NCI-H2227 (cell line): ENCODE measurements around the gene NPR2.

Experiments
- DNase-seq: peaks from one replicate; lab custom pipeline; 2025; ENCODE audit not compliant: unreplicated experiment; lab: John Stamatoyannopoulos, UW

NPR2 gene

DNA sequence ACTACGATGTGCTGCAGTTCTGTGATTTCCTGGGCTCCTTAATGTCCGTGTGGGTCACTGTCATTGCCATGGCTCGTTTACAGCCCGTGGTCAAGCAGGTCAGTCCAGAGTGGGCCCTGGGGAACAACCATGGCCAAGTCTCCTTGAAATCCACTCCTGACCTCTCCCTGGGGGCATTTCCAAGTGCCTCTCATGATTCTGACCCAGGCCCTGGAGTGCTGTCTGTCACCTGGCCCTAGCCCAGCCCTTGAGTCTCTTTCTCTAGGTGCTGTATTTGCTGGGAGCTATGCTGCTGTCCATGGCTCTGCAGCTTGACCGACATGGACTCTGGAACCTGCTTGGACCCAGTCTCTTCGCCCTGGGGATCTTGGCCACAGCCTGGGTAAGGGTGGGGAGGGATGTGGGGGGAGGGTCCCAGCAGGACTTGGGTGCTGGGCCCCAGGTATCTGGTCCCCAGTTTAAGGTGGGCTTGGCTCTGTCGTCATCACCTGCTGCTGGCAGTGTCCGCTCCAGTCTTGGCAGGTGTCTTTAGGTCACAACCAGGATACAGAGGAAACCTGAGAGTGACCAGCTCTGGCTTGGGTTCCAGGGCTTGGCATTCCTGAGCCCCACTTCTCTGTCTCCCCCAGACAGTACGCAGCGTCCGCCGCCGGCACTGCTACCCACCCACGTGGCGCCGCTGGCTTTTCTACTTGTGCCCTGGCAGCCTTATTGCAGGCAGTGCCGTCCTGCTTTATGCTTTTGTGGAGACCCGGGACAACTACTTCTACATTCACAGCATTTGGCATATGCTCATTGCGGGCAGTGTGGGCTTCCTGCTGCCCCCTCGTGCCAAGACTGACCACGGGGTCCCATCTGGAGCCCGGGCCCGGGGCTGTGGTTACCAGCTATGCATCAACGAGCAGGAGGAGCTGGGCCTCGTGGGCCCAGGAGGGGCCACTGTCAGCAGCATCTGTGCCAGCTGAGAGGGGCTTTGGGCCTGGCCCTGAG is 61.8 kb downstream of the NPR2 start:
- no peak for DNase-seq

GRCh38 chr9:35854091-35854762 is 62.8 kb downstream of the NPR2 start:
- DNase-seq = no peak

DNA sequence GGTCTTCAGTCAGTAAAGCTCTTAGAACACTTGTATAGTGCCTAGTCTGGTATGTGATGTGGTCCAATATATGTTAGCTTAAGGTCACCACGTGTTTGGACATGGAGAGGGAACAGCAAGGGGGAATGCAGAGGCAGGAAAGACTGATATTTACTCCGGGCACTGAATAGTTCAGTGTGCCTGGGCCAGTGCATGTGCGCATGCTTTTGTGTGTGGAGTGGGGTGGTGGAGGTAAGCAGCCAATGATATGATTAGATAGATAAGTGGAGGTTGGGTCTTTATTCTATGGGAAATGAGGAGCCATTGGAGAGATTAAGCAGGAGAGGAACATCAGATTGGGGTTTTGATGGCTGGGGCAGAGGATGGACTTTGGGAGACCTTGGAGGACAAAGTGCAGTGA is 64.8 kb downstream of the NPR2 start:
- DNase-seq = no peak

GRCh38 chr9:35856882-35857281 is 65.5 kb downstream of the NPR2 start:
- DNase-seq = no peak

DNA sequence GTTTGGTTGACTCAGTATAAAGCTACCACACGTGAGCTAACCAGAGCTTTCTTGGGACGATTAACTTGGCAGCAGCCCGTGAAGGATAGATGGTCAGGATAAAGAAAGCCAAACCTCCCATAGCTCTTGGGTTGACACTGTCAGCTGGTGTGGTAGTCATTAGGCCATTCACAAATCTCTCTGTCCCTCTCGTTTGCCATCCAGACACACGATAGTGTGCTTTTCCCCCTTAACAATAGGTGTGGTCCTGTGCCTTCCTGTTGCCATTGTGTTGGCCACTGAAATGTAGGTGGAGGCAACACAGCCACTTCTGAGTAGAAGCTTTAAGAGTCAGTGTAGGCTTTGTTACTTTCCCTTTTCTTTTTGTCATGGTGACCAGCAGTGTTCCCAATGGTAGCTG is 67.1 kb downstream of the NPR2 start:
- DNase-seq = no peak
